ENCODE measurements around the gene CDH6. TPM values are rescaled to one million over a fixed set of nuclear protein-coding genes. Genes with fewer than 3 reads are reported as not detected.

Gene CDH6
- total RNA-seq, 1 experiment from 2014 or later = not detected

DNA sequence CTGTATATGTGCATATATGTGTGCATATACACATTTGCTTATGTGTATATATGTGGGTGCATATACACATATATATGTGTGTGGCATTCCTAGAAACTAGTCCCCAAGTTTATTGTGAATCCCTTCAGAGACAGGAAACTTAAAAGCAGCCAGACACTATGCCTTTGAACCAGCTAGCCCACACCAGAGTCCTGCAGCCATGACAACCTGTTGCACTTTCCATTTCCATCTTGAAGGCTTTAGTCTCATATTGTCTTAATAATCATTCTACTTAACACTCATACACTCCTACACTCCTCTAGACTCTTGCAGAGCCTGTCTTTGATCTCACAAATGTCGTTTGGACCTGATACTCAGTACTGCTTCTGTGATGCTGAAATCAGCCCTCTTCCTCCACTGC, 34.8 kb upstream of the CDH6 start:
- H3K36me3 ChIP-seq (ENCODE audit: low read depth) = no peaks in the 10 kb centered on the region
- no peak overlapping the region for H3K27ac ChIP-seq
- H3K9me3 ChIP-seq (ENCODE audit: insufficient read depth, low read depth) = no peaks in the 10 kb centered on the region
- no peak overlapping the region for H2AFZ ChIP-seq
- no peak for DNase-seq
- no peak overlapping the region for H3K4me2 ChIP-seq
- ChIA-PET POLR2A (ENCODE audit: unreplicated experiment) (no interaction called here), CTCF (no interaction called here)
- no peaks in the 10 kb centered on the region for H3K79me2 ChIP-seq (ENCODE audit: low read depth)
- intact Hi-C loops (cut with micrococcal nuclease; ENCODE audit: unreplicated experiment) = no loop called here
- H3K4me1 ChIP-seq (replicated peaks; ENCODE audit: insufficient read depth) = no peaks in the 10 kb centered on the region
- TF ChIP-seq EZH2 (IDR thresholded peaks at IDR 0.05; ENCODE audit: low read depth) = no peak
- TF ChIP-seq, protein P1, sequence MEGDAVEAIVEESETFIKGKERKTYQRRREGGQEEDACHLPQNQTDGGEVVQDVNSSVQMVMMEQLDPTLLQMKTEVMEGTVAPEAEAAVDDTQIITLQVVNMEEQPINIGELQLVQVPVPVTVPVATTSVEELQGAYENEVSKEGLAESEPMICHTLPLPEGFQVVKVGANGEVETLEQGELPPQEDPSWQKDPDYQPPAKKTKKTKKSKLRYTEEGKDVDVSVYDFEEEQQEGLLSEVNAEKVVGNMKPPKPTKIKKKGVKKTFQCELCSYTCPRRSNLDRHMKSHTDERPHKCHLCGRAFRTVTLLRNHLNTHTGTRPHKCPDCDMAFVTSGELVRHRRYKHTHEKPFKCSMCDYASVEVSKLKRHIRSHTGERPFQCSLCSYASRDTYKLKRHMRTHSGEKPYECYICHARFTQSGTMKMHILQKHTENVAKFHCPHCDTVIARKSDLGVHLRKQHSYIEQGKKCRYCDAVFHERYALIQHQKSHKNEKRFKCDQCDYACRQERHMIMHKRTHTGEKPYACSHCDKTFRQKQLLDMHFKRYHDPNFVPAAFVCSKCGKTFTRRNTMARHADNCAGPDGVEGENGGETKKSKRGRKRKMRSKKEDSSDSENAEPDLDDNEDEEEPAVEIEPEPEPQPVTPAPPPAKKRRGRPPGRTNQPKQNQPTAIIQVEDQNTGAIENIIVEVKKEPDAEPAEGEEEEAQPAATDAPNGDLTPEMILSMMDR (conservative IDR thresholded peaks at IDR 0.05) = no peak
- H3K4me3 ChIP-seq = no peak overlapping the region
- no peaks in the 10 kb centered on the region for H3K9me2 ChIP-seq (ENCODE audit: insufficient read depth)
- H4K20me1 ChIP-seq (ENCODE audit: insufficient read depth) = no peaks in the 10 kb centered on the region
- BruUV-seq (replicated peaks) = no TSS peak
- H3K27me3 ChIP-seq (ENCODE audit: insufficient read depth, low read depth) = no peaks in the 10 kb centered on the region
- no peaks in the 10 kb centered on the region for H3F3A ChIP-seq (ENCODE audit: insufficient read depth, low read depth)

GRCh38 chr5:31161781-31162181, 31.7 kb upstream of the CDH6 start:
- Histone ChIP-seq H3K27me3 (ENCODE audit: insufficient read depth, low read depth) (no peaks in the 10 kb centered on the region), H2AFZ (no peak overlapping the region), H3K27ac (no peak overlapping the region), H4K20me1 (ENCODE audit: insufficient read depth) (no peaks in the 10 kb centered on the region), H3K4me3 (no peak overlapping the region), H3K36me3 (ENCODE audit: low read depth) (no peaks in the 10 kb centered on the region), H3K9me3 (ENCODE audit: insufficient read depth, low read depth) (no peaks in the 10 kb centered on the region), H3K4me2 (no peak overlapping the region), H3K79me2 (ENCODE audit: low read depth) (no peaks in the 10 kb centered on the region), H3K4me1 (replicated peaks; ENCODE audit: insufficient read depth) (no peaks in the 10 kb centered on the region), H3F3A (ENCODE audit: insufficient read depth, low read depth) (no peaks in the 10 kb centered on the region), H3K9me2 (ENCODE audit: insufficient read depth) (no peaks in the 10 kb centered on the region)
- BruUV-seq (replicated peaks) = no TSS peak
- no peak for DNase-seq
- ChIA-PET POLR2A (ENCODE audit: unreplicated experiment) (no interaction called here), CTCF (no interaction called here)
- intact Hi-C loops (cut with micrococcal nuclease; ENCODE audit: unreplicated experiment) = no loop called here
- TF ChIP-seq EZH2 (IDR thresholded peaks at IDR 0.05; ENCODE audit: low read depth) = no peak
- TF ChIP-seq, protein P1 (conservative IDR thresholded peaks at IDR 0.05) = no peak

- DNase-seq = no peak
- Histone ChIP-seq H2AFZ (no peak overlapping the region), H3K4me2 (no peak overlapping the region), H3K79me2 (ENCODE audit: low read depth) (no peaks in the 10 kb centered on the region), H3K9me3 (ENCODE audit: insufficient read depth, low read depth) (no peaks in the 10 kb centered on the region), H3K36me3 (ENCODE audit: low read depth) (no peaks in the 10 kb centered on the region), H3K4me1 (replicated peaks; ENCODE audit: insufficient read depth) (no peaks in the 10 kb centered on the region), H3K9me2 (ENCODE audit: insufficient read depth) (no peaks in the 10 kb centered on the region), H3F3A (ENCODE audit: insufficient read depth, low read depth) (no peaks in the 10 kb centered on the region), H3K4me3 (no peak overlapping the region), H4K20me1 (ENCODE audit: insufficient read depth) (no peaks in the 10 kb centered on the region), H3K27ac (no peak overlapping the region), H3K27me3 (ENCODE audit: insufficient read depth, low read depth) (no peaks in the 10 kb centered on the region)
- ChIA-PET CTCF (no interaction called here), POLR2A (ENCODE audit: unreplicated experiment) (no interaction called here)
- no TSS peak for BruUV-seq (replicated peaks)
- intact Hi-C loops (cut with micrococcal nuclease; ENCODE audit: unreplicated experiment) = no loop called here
- TF ChIP-seq EZH2 (IDR thresholded peaks at IDR 0.05; ENCODE audit: low read depth) = no peak
- TF ChIP-seq, protein P1 (conservative IDR thresholded peaks at IDR 0.05) = no peak
Observed at GRCh38 chr5:31165729-31166128, 27.8 kb upstream of the CDH6 start.
